ENCODE measurements around the gene NLRC5.

The NLRC5 gene

GRCh38 chr16:57009643-57010170, 20.4 kb downstream of the NLRC5 start:
- Histone ChIP-seq H3K4me3 (ENCODE audit: low read length) (no peak overlapping the region), H3K27me3 (ENCODE audit: control insufficient read depth, low read length) (no peaks in the 10 kb centered on the region), H3K4me2 (ENCODE audit: low read length) (no peak overlapping the region), H3K4me1 (ENCODE audit: control insufficient read depth, low read length) (peaks cover 72% of the 10 kb centered on the region), H3K27ac (ENCODE audit: low read depth, low read length) (no peak overlapping the region), H3F3A (ENCODE audit: control insufficient read depth, insufficient read depth) (peaks cover 10% of the 10 kb centered on the region; the same call in 1 of the 2 replicates), H3K9me3 (ENCODE audit: control insufficient read depth, insufficient read depth, low read length) (no peaks in the 10 kb centered on the region), H3K79me2 (ENCODE audit: control insufficient read depth, low read length) (no peaks in the 10 kb centered on the region), H4K20me1 (ENCODE audit: control insufficient read depth, insufficient read depth, low read depth, low read length) (no peaks in the 10 kb centered on the region), H3K36me3 (ENCODE audit: control insufficient read depth, low read length) (no peaks in the 10 kb centered on the region), H3K9me2 (replicated peaks; ENCODE audit: control insufficient read depth, low read length) (no peaks in the 10 kb centered on the region)
- TF ChIP-seq EZH2phosphoT487 (IDR thresholded peaks at IDR 0.05; ENCODE audit: borderline replicate concordance, low read length) (no peak), CTCF (IDR thresholded peaks at IDR 0.05; ENCODE audit: low read depth, low read length, poor library complexity, severe bottlenecking) (no peak)

GRCh38 chr16:57012353-57012752, 23.0 kb downstream of the NLRC5 start:
- no peak overlapping the region for H3K4me2 ChIP-seq (ENCODE audit: low read length)

GRCh38 chr16:57013229-57013628, 23.9 kb downstream of the NLRC5 start:
- no peaks in the 10 kb centered on the region for H3K36me3 ChIP-seq (ENCODE audit: control insufficient read depth, low read length)
- no peaks in the 10 kb centered on the region for H3K27me3 ChIP-seq (ENCODE audit: control insufficient read depth, low read length)
- no peaks in the 10 kb centered on the region for H4K20me1 ChIP-seq (ENCODE audit: control insufficient read depth, insufficient read depth, low read depth, low read length)
- H3K4me2 ChIP-seq (ENCODE audit: low read length) = no peak overlapping the region
- peaks cover 3% of the 10 kb centered on the region; the same call in 1 of the 2 replicates for H3F3A ChIP-seq (ENCODE audit: control insufficient read depth, insufficient read depth)
- no peaks in the 10 kb centered on the region for H3K9me3 ChIP-seq (ENCODE audit: control insufficient read depth, insufficient read depth, low read length)
- H3K79me2 ChIP-seq (ENCODE audit: control insufficient read depth, low read length) = no peaks in the 10 kb centered on the region
- no peak for TF ChIP-seq EZH2phosphoT487 (IDR thresholded peaks at IDR 0.05; ENCODE audit: borderline replicate concordance, low read length)
- TF ChIP-seq CTCF (IDR thresholded peaks at IDR 0.05; ENCODE audit: low read depth, low read length, poor library complexity, severe bottlenecking) = no peak
- H3K4me1 ChIP-seq (ENCODE audit: control insufficient read depth, low read length) = peaks cover 45% of the 10 kb centered on the region
- H3K4me3 ChIP-seq (ENCODE audit: low read length) = no peak overlapping the region
- H3K9me2 ChIP-seq (replicated peaks; ENCODE audit: control insufficient read depth, low read length) = no peaks in the 10 kb centered on the region
- no peak overlapping the region for H3K27ac ChIP-seq (ENCODE audit: low read depth, low read length)

More at GRCh38 chr16:57012353-57012752, 23.0 kb downstream of the NLRC5 start:
- TF ChIP-seq EZH2phosphoT487 (IDR thresholded peaks at IDR 0.05; ENCODE audit: borderline replicate concordance, low read length) (no peak), CTCF (IDR thresholded peaks at IDR 0.05; ENCODE audit: low read depth, low read length, poor library complexity, severe bottlenecking) (no peak)
- Histone ChIP-seq H3K4me3 (ENCODE audit: low read length) (no peak overlapping the region), H3K4me1 (ENCODE audit: control insufficient read depth, low read length) (peaks cover 52% of the 10 kb centered on the region), H3K27ac (ENCODE audit: low read depth, low read length) (no peak overlapping the region), H3K9me2 (replicated peaks; ENCODE audit: control insufficient read depth, low read length) (no peaks in the 10 kb centered on the region), H4K20me1 (ENCODE audit: control insufficient read depth, insufficient read depth, low read depth, low read length) (no peaks in the 10 kb centered on the region), H3F3A (ENCODE audit: control insufficient read depth, insufficient read depth) (peaks cover 10% of the 10 kb centered on the region; the same call in 1 of the 2 replicates), H3K9me3 (ENCODE audit: control insufficient read depth, insufficient read depth, low read length) (no peaks in the 10 kb centered on the region), H3K36me3 (ENCODE audit: control insufficient read depth, low read length) (no peaks in the 10 kb centered on the region), H3K27me3 (ENCODE audit: control insufficient read depth, low read length) (no peaks in the 10 kb centered on the region), H3K79me2 (ENCODE audit: control insufficient read depth, low read length) (no peaks in the 10 kb centered on the region)

All from DOHH2 (cell line).